HFF-Myc (cell line): ENCODE results near the gene UQCC3.
"Not testable (repeated sequence)": the region's sequence is repeated elsewhere in the genome, so short reads cannot be mapped to it uniquely, and the experiment has no call there.

Source experiments
- DNase-seq: peaks from one replicate; pipeline ENCODE4 v3.0.0-alpha.2; 2011; ENCODE audit warnings: low read depth; ENCODE audit errors: extremely low read depth
- H3K4me3 ChIP-seq: replicated peaks from 2 replicates; pipeline ENCODE4 v1.5.1; 2011; ENCODE audit warnings: low read depth, mild to moderate bottlenecking, control low read depth, low read length
- TF ChIP-seq, protein P1 (sequence below): IDR thresholded peaks from 2 replicates; pipeline ENCODE4 v1.5.1; 2012; ENCODE audit warnings: mild to moderate bottlenecking, low read depth, low read length, control low read depth; ENCODE audit errors: missing control alignments

Gene UQCC3

DNA sequence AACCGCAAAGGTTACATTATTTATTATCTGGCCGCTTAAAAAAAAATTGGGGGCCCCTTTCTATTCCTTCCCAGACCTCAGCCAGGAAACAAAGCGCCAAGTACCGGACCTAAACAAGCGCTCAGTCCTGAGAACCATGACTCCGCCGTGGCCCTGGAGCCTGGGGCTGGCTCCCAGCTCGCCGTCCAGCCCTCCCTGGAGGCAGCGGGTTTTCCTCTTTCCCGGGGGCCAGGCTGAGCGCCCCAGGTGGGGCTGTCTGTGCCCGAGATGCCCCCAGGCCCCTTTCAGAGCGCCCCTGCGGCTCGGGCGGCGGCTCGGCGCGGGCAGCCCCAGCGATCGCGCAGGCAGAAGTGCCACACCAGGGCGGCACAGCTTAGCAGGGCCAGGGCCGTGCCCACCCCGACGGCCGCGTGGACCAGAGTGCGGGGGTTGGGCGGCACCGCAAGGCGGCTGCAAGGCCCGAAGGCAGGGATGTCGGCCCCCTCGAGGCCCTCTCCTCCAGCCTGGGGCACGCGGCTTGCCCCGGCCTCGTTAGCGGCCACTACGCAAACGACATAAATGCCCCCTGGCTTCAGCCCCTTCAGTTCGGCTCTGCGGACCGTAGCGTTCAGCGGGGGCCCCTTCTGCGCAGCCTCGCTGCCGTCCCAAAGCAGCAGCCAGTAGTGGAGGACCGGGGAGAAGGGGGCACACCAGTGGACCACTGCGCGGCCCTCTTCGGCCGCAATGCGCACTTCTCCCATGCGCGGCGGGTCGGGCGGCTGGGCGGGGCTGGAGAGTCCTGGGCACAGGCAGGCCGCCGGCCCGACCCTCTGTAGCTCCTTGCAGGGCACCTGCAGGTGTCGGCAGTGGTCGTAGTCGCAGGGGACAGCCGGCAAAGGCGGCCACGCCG, 16.3 kb downstream of the UQCC3 start:
- peak overlapping the region; percentile 38 for H3K4me3 ChIP-seq
- TF ChIP-seq, protein P1, sequence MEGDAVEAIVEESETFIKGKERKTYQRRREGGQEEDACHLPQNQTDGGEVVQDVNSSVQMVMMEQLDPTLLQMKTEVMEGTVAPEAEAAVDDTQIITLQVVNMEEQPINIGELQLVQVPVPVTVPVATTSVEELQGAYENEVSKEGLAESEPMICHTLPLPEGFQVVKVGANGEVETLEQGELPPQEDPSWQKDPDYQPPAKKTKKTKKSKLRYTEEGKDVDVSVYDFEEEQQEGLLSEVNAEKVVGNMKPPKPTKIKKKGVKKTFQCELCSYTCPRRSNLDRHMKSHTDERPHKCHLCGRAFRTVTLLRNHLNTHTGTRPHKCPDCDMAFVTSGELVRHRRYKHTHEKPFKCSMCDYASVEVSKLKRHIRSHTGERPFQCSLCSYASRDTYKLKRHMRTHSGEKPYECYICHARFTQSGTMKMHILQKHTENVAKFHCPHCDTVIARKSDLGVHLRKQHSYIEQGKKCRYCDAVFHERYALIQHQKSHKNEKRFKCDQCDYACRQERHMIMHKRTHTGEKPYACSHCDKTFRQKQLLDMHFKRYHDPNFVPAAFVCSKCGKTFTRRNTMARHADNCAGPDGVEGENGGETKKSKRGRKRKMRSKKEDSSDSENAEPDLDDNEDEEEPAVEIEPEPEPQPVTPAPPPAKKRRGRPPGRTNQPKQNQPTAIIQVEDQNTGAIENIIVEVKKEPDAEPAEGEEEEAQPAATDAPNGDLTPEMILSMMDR = no peak
- DNase-seq = no peak

DNA sequence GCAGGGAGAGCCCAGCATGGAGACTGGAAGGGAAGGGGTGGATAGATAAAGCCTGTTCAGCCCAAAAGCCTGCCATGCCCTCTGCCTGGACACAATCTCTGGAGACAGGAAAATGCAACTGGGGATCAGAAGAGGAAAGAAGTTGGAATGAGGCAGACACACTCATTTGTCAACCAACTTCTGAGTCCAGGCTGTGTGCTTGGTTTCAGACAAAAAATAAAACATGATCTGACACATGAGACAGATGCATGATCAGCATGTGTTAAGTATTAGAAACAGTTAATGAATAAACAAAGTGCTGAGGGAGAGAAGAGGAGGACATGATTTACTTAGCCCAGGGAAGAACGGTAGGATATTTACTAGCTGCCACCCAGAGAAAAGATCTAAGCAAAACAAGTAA, 17.0 kb downstream of the UQCC3 start:
- H3K4me3 ChIP-seq = peak overlapping the region; percentile 38
- DNase-seq = no peak
- TF ChIP-seq, protein P1 = no peak

DNA sequence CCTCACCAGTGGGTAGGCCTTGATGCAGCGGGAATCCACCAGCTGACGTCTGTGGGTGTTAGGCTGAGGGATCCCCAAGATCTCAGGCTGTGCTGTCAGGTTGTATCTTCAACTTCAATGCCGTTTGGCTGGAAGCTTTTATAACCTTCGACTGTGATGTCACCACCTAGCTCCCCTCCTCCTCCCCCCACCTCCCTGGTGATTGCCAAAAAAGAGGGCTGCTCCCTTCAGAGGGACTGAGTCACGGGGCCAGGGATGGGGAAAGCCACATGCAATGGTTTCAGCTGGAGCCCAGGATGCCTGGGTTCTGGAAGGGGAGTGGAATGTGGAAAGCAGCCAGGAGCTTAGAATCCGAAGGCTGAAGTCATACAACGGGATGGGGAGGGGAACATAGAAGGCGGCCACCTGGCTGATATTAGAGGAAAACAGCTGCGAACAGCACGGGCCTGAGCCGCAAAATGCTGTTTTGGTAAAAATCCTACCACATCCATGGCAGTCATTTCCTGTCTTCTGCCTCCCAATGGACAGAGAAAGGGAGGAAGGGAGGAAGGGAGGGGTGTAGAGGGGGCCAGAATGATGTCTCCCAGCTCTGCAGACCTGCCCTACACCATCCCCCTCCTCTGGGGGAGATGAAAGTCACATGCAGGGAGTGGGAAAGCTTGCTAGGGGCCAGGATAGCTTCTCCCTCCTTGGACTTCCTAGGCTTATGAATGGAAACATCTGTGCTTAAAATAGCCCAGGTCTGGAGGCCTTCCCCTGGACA, 18.1 kb downstream of the UQCC3 start, which contains the start of gene LRRN4CL:
Gene LRRN4CL (minus strand): TSS at position 110 of the 763 bp plus-strand sequence. CDS start 1,022 bp downstream, outside the sequence.
- TF ChIP-seq, protein P1 = no peak
- H3K4me3 ChIP-seq = peak within 1 kb of the TSS; percentile 38
- DNase-seq = peak; percentile 96

DNA sequence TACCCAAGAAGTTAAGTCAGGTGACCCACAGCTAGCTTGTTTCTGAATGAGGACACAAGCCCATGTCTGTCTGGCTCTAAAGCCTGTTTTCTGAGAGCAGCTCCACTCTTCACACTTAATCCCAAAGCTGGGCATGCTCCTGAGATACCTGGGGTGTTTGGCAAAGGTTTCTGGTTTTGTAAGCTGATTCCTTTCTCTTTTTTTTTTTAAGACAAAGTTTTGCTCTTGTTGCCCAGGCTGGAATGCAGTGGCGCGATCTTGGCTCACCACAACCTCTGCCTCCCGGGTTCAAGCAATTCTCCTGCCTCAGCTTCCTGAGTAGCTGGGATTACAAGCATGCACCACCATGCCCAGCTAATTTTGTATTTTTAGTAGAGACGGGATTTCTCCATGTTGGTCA, 22.2 kb downstream of the UQCC3 start:
- H3K4me3 ChIP-seq, DNase-seq: not testable (repeated sequence)

DNA sequence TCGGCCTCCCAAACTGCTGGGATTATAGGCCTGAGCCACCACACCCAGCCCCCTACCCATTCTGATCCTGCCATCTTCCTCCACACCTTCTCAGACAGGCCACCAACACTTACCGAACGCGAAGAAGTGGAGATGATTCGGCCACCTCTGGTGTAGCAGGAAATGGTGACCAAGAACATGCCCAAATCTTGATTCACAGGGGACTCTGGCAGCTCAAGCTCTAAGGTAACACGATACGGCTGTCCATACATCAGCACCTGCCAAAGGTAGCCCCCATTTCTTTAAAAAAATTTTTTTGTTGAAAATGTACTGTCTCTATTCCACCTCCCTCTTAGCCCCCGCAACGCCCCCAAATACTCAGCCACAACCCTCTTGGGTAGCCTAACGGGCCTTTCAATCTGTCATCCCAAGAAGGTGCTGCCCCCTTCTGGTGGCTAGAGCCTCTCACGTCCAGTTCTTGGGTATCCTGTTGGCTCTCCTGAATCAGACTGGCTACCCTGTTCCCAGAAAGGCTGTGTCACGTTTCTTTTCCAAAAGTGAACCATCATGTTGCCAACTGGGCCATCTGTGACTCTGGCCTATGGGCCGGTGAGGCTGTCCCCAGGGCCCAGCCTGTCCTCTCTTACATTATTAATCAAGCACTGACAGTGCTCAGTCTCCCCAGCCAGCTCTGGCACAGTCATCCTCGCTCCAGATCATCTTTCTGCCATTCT, 23.1 kb downstream of the UQCC3 start:
- peak; percentile 65 for DNase-seq
- TF ChIP-seq, protein P1 = peak; percentile 89
- H3K4me3 ChIP-seq = no peak overlapping the region

DNA sequence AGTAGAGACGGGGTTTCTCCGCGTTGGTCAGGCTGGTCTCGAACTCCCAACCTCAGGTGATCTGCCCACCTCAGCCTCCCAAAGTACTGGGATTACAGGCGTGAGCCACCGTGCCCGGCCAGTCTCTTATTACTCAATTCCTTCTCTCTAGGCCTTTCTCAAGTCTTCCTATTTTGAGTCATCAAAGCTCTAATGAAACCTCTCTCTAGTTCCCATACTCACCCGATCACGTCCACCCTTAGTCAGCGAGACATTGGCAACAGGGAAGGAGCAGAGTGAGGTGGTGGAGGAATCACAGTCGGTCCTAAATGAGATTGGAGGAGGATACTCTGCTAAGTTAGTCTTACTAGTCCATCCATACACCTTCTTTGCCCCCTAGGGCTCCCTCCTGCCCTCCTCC, 30.8 kb downstream of the UQCC3 start:
- TF ChIP-seq, protein P1 = no peak
- no peak for DNase-seq
- no peak overlapping the region for H3K4me3 ChIP-seq

DNA sequence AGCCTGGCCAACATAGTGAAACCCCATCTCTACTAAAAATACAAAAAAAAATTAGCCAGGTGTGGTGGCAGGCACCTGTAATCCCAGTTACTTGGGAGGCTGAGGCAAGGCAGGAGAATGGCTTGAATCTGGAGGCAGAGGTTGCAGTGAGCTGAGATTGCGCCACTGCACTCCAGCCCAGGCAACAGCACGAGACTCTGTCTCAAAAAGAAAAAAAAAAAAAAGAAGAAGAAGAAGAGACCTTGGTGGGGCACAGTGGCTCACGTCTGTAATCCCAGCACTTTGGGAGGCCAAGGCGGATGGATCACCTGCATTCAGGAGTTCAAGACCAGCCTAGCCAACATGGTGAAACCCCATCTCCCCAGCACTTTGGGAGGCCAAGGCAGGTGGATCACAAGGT, 32.4 kb downstream of the UQCC3 start:
- DNase-seq, H3K4me3 ChIP-seq: not testable (repeated sequence)
